Measurements from ENCODE around the gene RANBP17.

Gene RANBP17

GRCh38 chr5:171080186-171080938 is 218.5 kb downstream of the RANBP17 start:
- no peak for TF ChIP-seq CTCF (IDR thresholded peaks at IDR 0.05; ENCODE audit: control insufficient read depth, insufficient read depth, low read depth, low read length, missing control alignments)
- no peak for DNase-seq (ENCODE audit: low read depth)
- no peak overlapping the region for H3K4me3 ChIP-seq (ENCODE audit: control insufficient read depth, low read depth, low read length)

GRCh38 chr5:171081319-171081718 is 219.5 kb downstream of the RANBP17 start:
- TF ChIP-seq CTCF (IDR thresholded peaks at IDR 0.05; ENCODE audit: control insufficient read depth, insufficient read depth, low read depth, low read length, missing control alignments), result no peak
- H3K4me3 ChIP-seq (ENCODE audit: control insufficient read depth, low read depth, low read length), result no peak overlapping the region
- DNase-seq (ENCODE audit: low read depth), result no peak

- DNase-seq (ENCODE audit: low read depth), result no peak
- no peak for TF ChIP-seq CTCF (IDR thresholded peaks at IDR 0.05; ENCODE audit: control insufficient read depth, insufficient read depth, low read depth, low read length, missing control alignments)
Observed at GRCh38 chr5:171092194-171092593, 230.4 kb downstream of the RANBP17 start.

GRCh38 chr5:171093598-171093997 is 231.8 kb downstream of the RANBP17 start:
- DNase-seq (ENCODE audit: low read depth), result no peak
- TF ChIP-seq CTCF (IDR thresholded peaks at IDR 0.05; ENCODE audit: control insufficient read depth, insufficient read depth, low read depth, low read length, missing control alignments), result no peak
- H3K4me3 ChIP-seq (ENCODE audit: control insufficient read depth, low read depth, low read length), result no peak overlapping the region

More at GRCh38 chr5:171092194-171092593, 230.4 kb downstream of the RANBP17 start:
- no peak overlapping the region for H3K4me3 ChIP-seq (ENCODE audit: control insufficient read depth, low read depth, low read length)

GRCh38 chr5:171094356-171094755 is 232.5 kb downstream of the RANBP17 start:
- no peak for TF ChIP-seq CTCF (IDR thresholded peaks at IDR 0.05; ENCODE audit: control insufficient read depth, insufficient read depth, low read depth, low read length, missing control alignments)
- no peak for DNase-seq (ENCODE audit: low read depth)
- H3K4me3 ChIP-seq (ENCODE audit: control insufficient read depth, low read depth, low read length), result no peak overlapping the region

- DNase-seq (ENCODE audit: low read depth), result no peak
- TF ChIP-seq CTCF (IDR thresholded peaks at IDR 0.05; ENCODE audit: control insufficient read depth, insufficient read depth, low read depth, low read length, missing control alignments), result no peak
- H3K4me3 ChIP-seq (ENCODE audit: control insufficient read depth, low read depth, low read length), result no peak overlapping the region
Observed at GRCh38 chr5:171102877-171103610, 241.2 kb downstream of the RANBP17 start.
